ENCODE data around the gene CELA3A. TPM values are rescaled to one million over a fixed set of nuclear protein-coding genes. Genes with fewer than 3 reads are reported as not detected.
A peak's percentile ranks its signal among the peaks of the same experiment; 100 is the strongest.

CELA3A gene
- total RNA-seq, 1 experiment from 2014 or later, result not detected

DNA sequence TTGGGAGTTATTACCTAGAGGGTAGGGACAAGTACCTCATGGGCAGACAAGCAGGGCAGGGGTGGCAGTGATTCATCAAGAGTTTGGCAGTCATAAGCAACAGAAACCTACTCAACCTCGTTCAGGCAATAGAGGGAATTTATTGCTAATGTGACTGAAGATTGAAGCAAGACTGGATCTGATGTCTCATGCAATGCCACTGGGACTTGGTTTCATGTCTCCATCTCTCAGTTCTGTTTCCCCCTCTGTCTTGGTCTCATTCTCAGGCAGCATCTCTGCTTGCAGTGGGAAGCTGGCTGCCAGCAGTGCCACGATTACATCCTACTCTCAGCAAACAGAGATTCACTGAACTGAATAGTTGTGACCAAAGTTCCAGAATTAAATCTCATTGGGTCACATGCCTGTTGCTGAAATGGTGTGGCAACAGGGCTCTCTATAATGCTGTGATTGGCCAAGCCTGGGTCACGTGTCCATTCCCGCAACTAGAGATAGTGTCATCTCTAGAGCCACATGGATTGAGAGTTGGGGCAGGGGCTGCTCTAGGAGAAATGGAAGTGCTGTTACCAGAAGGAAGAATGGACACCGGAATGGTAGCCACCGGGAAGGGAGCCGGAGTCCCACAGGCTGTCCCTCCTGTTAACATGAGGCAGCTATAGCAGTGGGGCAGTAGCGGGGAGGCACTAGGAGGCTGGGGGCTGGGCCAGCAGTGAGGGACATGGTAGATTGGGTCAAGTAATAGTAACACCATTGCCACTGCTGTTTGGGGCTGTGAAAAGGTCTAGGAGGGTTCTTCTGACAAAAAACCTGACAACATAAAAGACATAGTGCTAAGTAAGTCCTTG lies 47.1 kb downstream of the CELA3A start:
- peak; percentile 29 for DNase-seq (ENCODE audit: low read depth)

DNA sequence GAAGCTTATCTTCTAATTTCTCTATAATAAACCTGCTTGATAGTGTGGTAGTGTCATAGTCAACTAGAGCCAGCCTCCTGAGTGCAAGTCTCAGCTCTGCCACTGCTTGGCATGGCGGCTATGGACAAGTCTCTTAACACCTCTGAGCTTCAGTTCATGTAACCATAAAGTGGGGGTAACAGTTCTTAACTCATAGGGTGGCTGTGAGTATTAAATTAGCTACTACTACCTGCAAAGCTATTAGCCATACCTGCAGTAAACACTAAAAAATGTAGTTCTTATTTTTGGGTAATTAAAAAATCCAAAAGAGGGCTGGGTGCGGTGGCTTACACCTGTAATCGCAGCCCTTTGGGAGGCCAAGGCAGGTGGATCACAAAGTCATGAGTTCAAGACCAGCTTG lies 48.9 kb downstream of the CELA3A start:
- no peak for DNase-seq (ENCODE audit: low read depth)

DNA sequence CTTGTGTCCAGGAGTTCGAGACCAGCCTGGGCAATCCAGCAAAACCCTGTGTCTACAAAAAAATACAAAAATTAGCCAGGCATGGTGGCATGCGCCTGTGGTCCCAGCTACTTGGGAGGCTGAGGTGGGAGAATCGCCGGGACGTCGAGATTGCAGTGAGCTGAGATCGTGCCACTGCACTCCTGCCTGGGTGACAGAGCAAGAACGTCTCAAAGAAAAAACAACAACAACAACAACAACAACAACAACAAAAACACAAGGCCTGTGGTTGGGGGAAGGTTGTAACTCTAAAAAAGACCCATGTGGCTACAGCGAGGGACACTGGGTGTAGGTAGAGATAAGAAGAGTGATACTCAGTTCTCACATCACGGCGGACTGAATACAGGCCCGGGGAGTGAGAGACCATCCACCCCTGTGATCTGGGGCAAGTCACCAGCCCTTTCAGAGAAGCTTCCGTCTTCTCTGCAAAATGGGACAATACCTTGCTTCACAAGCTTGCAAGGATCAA lies 50.2 kb downstream of the CELA3A start:
- no peak for DNase-seq (ENCODE audit: low read depth)

- DNase-seq (ENCODE audit: low read depth), result peak; percentile 94
These were observed 50.9 kb downstream of the CELA3A start, which contains the start of gene CDC42 for GRCh38 chr1:22052115-22053016. Gene CDC42, plus strand, starts transcription at chr1:22052709. Its CDS starts 25,770 bp downstream, at chr1:22078479.

- DNase-seq (ENCODE audit: low read depth), result peak; percentile 64
These were observed 51.8 kb downstream of the CELA3A start for GRCh38 chr1:22053017-22053860.

DNA sequence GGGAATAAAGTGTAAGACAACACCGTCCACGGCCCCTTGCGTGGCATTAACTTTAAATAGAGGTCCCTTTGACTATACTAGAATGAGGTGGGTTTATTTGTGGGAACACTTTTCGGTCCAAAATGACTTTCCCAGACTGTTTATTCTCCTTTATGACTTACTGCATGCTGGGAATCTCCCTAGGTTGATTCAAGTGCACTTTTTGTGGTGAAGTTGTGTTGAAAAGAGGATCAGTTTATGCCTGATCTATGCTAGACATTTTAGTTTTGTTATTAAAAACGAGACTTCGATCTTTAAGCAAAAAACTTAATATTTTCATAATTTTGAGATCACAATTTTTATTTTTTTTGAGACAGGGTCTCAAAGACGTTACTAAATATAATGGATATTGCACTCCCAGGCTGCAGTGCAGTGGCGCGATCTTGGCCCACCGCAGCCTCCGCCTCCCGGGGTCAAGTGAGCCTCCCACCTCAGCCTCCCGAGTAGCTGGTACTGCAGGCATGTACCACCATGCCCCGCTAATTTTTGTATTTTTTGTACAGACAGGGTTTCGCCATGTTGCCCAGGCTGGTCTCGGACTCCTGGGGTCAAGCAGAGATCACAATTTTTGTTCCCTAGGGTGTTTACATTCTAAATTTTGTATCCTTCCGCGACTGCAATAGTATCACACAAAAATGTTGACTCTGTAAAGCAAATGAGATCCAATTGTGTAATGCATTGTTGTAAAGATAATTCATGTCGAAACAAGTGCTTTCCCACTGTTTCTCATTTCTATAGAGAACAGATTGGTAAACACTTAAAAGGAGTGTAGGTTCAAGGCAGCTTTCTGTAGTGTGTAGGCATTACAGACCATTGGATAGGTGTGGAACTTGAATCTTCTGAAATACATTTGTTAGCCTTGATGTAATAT lies 52.7 kb downstream of the CELA3A start:
- no peak for DNase-seq (ENCODE audit: low read depth)

GRCh38 chr1:22055463-22055862 lies 54.0 kb downstream of the CELA3A start:
- DNase-seq (ENCODE audit: low read depth), result no peak

DNA sequence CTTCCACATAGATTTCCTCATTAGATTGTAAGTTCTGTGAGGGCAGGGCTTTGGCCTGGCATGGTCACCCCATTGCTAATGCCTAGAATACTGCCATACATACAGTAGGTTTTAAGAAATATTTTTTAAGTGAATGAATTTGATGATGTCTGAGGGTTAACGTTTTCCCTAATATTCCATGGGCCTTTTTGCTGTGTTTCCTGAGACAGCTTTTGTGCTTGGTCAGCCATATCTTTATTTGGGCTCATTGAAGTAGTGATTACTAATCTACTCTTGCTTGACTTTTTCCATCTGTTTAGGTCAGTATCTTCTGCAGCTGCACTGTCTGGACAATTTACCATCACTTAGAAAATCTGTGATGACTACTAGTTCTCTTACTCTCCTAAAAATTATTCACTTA lies 54.6 kb downstream of the CELA3A start:
- DNase-seq (ENCODE audit: low read depth), result no peak

DNA sequence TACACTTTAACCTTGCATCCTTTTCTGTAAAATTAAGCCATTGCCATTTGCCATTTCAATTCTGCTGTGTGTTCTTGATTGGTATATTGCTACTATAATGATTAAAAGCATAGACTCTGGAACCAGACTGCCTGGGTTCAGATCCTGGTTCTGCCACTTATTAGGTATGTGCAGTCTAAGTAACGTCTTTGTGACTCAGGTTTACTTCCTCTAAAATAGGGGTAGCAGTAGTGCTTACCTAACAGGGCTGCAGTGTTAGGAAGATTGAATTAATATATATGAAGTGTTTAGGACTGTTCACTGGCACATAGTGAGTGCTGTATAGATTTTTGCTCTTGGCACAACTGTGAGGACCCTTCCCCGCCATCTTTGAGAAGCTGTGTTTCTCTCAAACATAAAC lies 55.5 kb downstream of the CELA3A start:
- no peak for DNase-seq (ENCODE audit: low read depth)

- no peak for DNase-seq (ENCODE audit: low read depth)
These were observed 56.4 kb downstream of the CELA3A start for GRCh38 chr1:22057861-22058260.

Other genes starting within 250 kb of the CELA3A start
- 22.7 and 25.1 TPM in 2 replicates for gene USP48, start 218.5 kb upstream of the CELA3A start, total RNA-seq (2014; rRNA removed)
- not detected in 2 replicates for gene LDLRAD2, start 189.4 kb upstream of the CELA3A start, total RNA-seq (2014; rRNA removed)
- 106 and 143 TPM in 2 replicates for gene HSPG2, start 64.3 kb upstream of the CELA3A start, total RNA-seq (2014; rRNA removed)
- not detected in 2 replicates for gene CELA3B, start 24.6 kb upstream of the CELA3A start, total RNA-seq (2014; rRNA removed)
- 323 and 332 TPM in 2 replicates for gene CDC42, start 51.1 kb downstream of the CELA3A start, total RNA-seq (2014; rRNA removed)
- not detected in 2 replicates for gene WNT4, start 141.4 kb downstream of the CELA3A start, total RNA-seq (2014; rRNA removed)